GM23338 (cell line): ENCODE results near the gene ORAI3. TPM values are rescaled to one million over a fixed set of nuclear protein-coding genes. Genes with fewer than 3 reads are reported as not detected.

Experiments
- ATAC-seq: fragments of 200-7000 bp; cut with Tn5 transposase; 3 replicates; pipeline ENCODE4 v1.9.1; 2020
- DNase-seq: peaks from one replicate; pipeline ENCODE4 v3.0.0-alpha.2; 2015; ENCODE audit warnings: low spot score
- H2AFZ ChIP-seq: fragments of 200-600 bp; sonication (generic); 2 replicates; pipeline ENCODE4 v1.8.0; 2016; ENCODE audit warnings: antibody characterized with exemption, mild to moderate bottlenecking, moderate library complexity
- H3F3A ChIP-seq: fragments of 200-600 bp; sonication (generic); replicated peaks from 2 replicates; pipeline ENCODE4 v1.8.0; 2017; ENCODE audit warnings: antibody characterized with exemption, mixed run types, low read depth
- H3K27ac ChIP-seq: fragments of 200-600 bp; sonication (generic); 2 replicates; pipeline ENCODE4 v1.6.1; 2016; ENCODE audit warnings: low read depth
- H3K27me3 ChIP-seq: fragments of 200-600 bp; sonication (generic); 2 replicates; pipeline ENCODE4 v1.8.0; 2016; ENCODE audit warnings: mild to moderate bottlenecking, mixed run types, moderate library complexity; ENCODE audit not compliant: insufficient read depth
- H3K36me3 ChIP-seq: fragments of 200-600 bp; sonication (generic); 2 replicates; pipeline ENCODE4 v1.8.0; 2016; ENCODE audit warnings: mild to moderate bottlenecking; ENCODE audit not compliant: insufficient read depth
- H3K4me1 ChIP-seq: fragments of 200-600 bp; sonication (generic); 2 replicates; pipeline ENCODE4 v1.8.0; 2016; ENCODE audit warnings: mild to moderate bottlenecking, moderate library complexity; ENCODE audit not compliant: insufficient read depth
- H3K4me2 ChIP-seq: fragments of 200-600 bp; sonication (generic); 2 replicates; pipeline ENCODE4 v1.7.1; 2017; ENCODE audit warnings: mixed run types
- H3K4me3 ChIP-seq: fragments of 200-600 bp; sonication (generic); 2 replicates; pipeline ENCODE4 v1.6.1; 2016; ENCODE audit warnings: mixed run types
- H3K79me2 ChIP-seq: fragments of 200-600 bp; sonication (generic); replicated peaks from 2 replicates; pipeline ENCODE4 v1.8.0; 2017; ENCODE audit warnings: mild to moderate bottlenecking; ENCODE audit not compliant: insufficient read depth
- H3K9me2 ChIP-seq: fragments of 200-600 bp; sonication (generic); 2 replicates; pipeline ENCODE4 v1.8.0; 2017; ENCODE audit not compliant: insufficient read depth
- H4K20me1 ChIP-seq: fragments of 200-600 bp; sonication (generic); replicated peaks from 2 replicates; pipeline ENCODE4 v1.8.0; 2017; ENCODE audit warnings: mild to moderate bottlenecking; ENCODE audit not compliant: insufficient read depth
- H3K27ac Mint-ChIP-seq: 2 replicates; pipeline ENCODE4 v1.8.0; 2020; ENCODE audit warnings: inconsistent platforms, mild to moderate bottlenecking, moderate library complexity, mixed read lengths
- H3K27me3 Mint-ChIP-seq: 3 replicates; pipeline ENCODE4 v1.8.0; 2022; ENCODE audit warnings: low read depth, mild to moderate bottlenecking, moderate library complexity, mixed read lengths, inconsistent platforms; ENCODE audit not compliant: insufficient read depth, poor library complexity
- H3K36me3 Mint-ChIP-seq: 3 replicates; pipeline ENCODE4 v1.8.0; 2021; ENCODE audit warnings: low read depth, mild to moderate bottlenecking, inconsistent platforms, moderate library complexity, mixed read lengths
- H3K4me1 Mint-ChIP-seq: 3 replicates; pipeline ENCODE4 v1.8.0; 2020; ENCODE audit warnings: mild to moderate bottlenecking, inconsistent platforms, mixed read lengths
- H3K4me3 Mint-ChIP-seq: 3 replicates; pipeline ENCODE4 v1.8.0; 2021; ENCODE audit warnings: moderate library complexity, mild to moderate bottlenecking, inconsistent platforms, mixed read lengths
- H3K9me3 Mint-ChIP-seq: 3 replicates; pipeline ENCODE4 v1.8.0; 2020; ENCODE audit warnings: moderate library complexity, mild to moderate bottlenecking, inconsistent platforms, mixed read lengths
- EZH2 ChIP-seq: fragments of 200-600 bp; sonication (generic); IDR thresholded peaks from one replicate; pipeline ENCODE4 v1.8.0; 2017; ENCODE audit warnings: antibody characterized with exemption, mild to moderate bottlenecking, low read depth; ENCODE audit not compliant: unreplicated experiment
- JUNB ChIP-seq: IDR thresholded peaks from one replicate; pipeline ENCODE4 v1.6.1; 2016; ENCODE audit warnings: antibody characterized with exemption; ENCODE audit not compliant: unreplicated experiment
- ZNF331 ChIP-seq: fragments of 250-450 bp; sonication (Bioruptor Pico); IDR thresholded peaks from 2 replicates; pipeline ENCODE4 v1.5.0; 2020; ENCODE audit warnings: low read depth, mild to moderate bottlenecking, moderate library complexity
- ZNF462 ChIP-seq: fragments of 250-450 bp; sonication (Bioruptor Pico); IDR thresholded peaks from 2 replicates; pipeline ENCODE4 v1.5.0; 2020; ENCODE audit warnings: mild to moderate bottlenecking, moderate library complexity
- polyA plus RNA-seq: library from polyadenylated mRNA; unstranded; fragments of >200 nt; fragmentation: Nextera tagmentation; extraction: Ambion mirVana; gene quantifications from 2 replicates; pipeline ENCODE4 v1.2.1, GENCODE V29; 2016
- total RNA-seq: library from RNA; depleted of rRNA; stranded (reverse); fragments of >200 nt; shearing (Covaris generic); gene quantifications from 2 replicates; pipeline ENCODE4 v1.2.3, GENCODE V29; 2014

The ORAI3 gene
- total and polyA plus RNA-seq, 2 experiments from 2014 or later, result 6.9 to 15.9 TPM

GRCh38 chr16:30925995-30926811, 22.7 kb upstream of the ORAI3 start (continued):
- no peak for TF ChIP-seq ZNF462 (CRISPR knock-in tag)
- no peak for TF ChIP-seq JUNB
- no peak for TF ChIP-seq EZH2

GRCh38 chr16:30926937-30927788, 21.7 kb upstream of the ORAI3 start:
- no peak for ATAC-seq
- no peak overlapping the region for H3K27ac Mint-ChIP-seq
- Histone ChIP-seq H3K9me2 (no peaks in the 10 kb centered on the region), H3K4me1 (peaks cover 9% of the 10 kb centered on the region; the same call in 1 of the 2 replicates), H3K4me2 (peak overlapping the region; percentile 48; the same call in 1 of the 2 replicates), H3F3A (0 out of 2 replicates have a peak, but pooled peaks cover 5% of the 10 kb centered on the region), H3K27me3 (no peaks in the 10 kb centered on the region), H2AFZ (no peak overlapping the region), H3K79me2 (peaks cover 18% of the 10 kb centered on the region), H3K27ac (0 out of 2 replicates have a peak overlapping the region, but pooled peaks have one; percentile 19), H4K20me1 (peaks cover 4% of the 10 kb centered on the region; the same call in 1 of the 2 replicates), H3K36me3 (peaks cover 23% of the 10 kb centered on the region), H3K4me3 (peak overlapping the region; percentile 20; the same call in 1 of the 2 replicates)
- peaks cover 34% of the 10 kb centered on the region for H3K36me3 Mint-ChIP-seq
- 0 out of 3 replicates have a peak overlapping the region, but pooled peaks have one; percentile 18 for H3K4me3 Mint-ChIP-seq
- H3K27me3 Mint-ChIP-seq, result peaks cover 6% of the 10 kb centered on the region
- H3K9me3 Mint-ChIP-seq, result no peaks in the 10 kb centered on the region
- DNase-seq, result no peak
- no peak for TF ChIP-seq ZNF331 (CRISPR knock-in tag)
- peaks cover 11% of the 10 kb centered on the region for H3K4me1 Mint-ChIP-seq
